ENCODE results near the gene SNX1. TPM values are rescaled to one million over a fixed set of nuclear protein-coding genes. Genes with fewer than 3 reads are reported as not detected.

Gene SNX1
- total and polyA plus RNA-seq, 2 donors (not counting 1 experiment from before 2014, with no cell fraction given) = 87.9 to 152 TPM

- peaks cover 4 to 43% of the 10 kb centered on the region in 2 experiments for H3K36me3 ChIP-seq (replicated peaks in 1 of 2; ENCODE audit: control extremely low read depth in 1 of 2, control insufficient read depth in 1 of 2, extremely low read depth in 1 of 2, insufficient read depth in 2 of 2, low read length in 1 of 2)
- no peak overlapping the region for H3K4me2 ChIP-seq (replicated peaks; ENCODE audit: low read depth, low read length, poor library complexity, severe bottlenecking)
- no peak for ATAC-seq (ENCODE audit: low read depth)
- peaks cover 19% of the 10 kb centered on the region for H3K4me1 Mint-ChIP-seq
- no peak overlapping the region for H3K9ac ChIP-seq (ENCODE audit: low read length)
- DNase-seq = no peak
- WGBS (ENCODE audit: insufficient coverage) = 87% methylated on average over 5 of the region's 6 CpGs
- no peaks in the 10 kb centered on the region for H4K20me1 ChIP-seq (ENCODE audit: control insufficient read depth, insufficient read depth, low read length, poor library complexity, severe bottlenecking)
- peak overlapping the region in 1 of 2 donors; percentile 36 for H3K27ac ChIP-seq (ENCODE audit: low read length in 2 of 2)
- intact Hi-C loops (cut with micrococcal nuclease) = no loop called here
- TF ChIP-seq CTCF (IDR thresholded peaks at IDR 0.05) (no peak), EZH2 (IDR thresholded peaks at IDR 0.05; ENCODE audit: borderline replicate concordance, insufficient read depth, low read depth, low read length, poor library complexity, severe bottlenecking) (no peak)
- no peak overlapping the region for H3K4me3 ChIP-seq (ENCODE audit: control extremely low read depth in 1 of 5, extremely low read depth in 1 of 5, insufficient read depth in 1 of 5, low read depth in 2 of 5, low read length in 4 of 5)
- no peaks in the 10 kb centered on the region for H3K27me3 ChIP-seq (replicated peaks in 1 of 4; ENCODE audit: control extremely low read depth in 1 of 4, control insufficient read depth in 3 of 4, insufficient read depth in 4 of 4, low read length in 3 of 4)
- H3K27ac Mint-ChIP-seq = peak overlapping the region; percentile 56
- peaks cover 7 to 20% of the 10 kb centered on the region in 2 donors for H3K4me1 ChIP-seq (ENCODE audit: control insufficient read depth in 2 of 2, insufficient read depth in 2 of 2, low read length in 2 of 2)
- no peaks in the 10 kb centered on the region for H3K9me3 Mint-ChIP-seq (ENCODE audit: insufficient read depth)
- CTCF ChIA-PET = interaction anchor here (3.0 kb wide), 1 partner anchor 11 kb away, joined by 28 read pairs; no protein-coding TSS in a partner anchor
- POLR2A ChIA-PET = no interaction called here
- no peaks in the 10 kb centered on the region for H3K27me3 Mint-ChIP-seq
- peaks cover 7% of the 10 kb centered on the region for H3K79me2 ChIP-seq (ENCODE audit: control insufficient read depth, insufficient read depth, low read length)
- no peak overlapping the region for H2AFZ ChIP-seq (ENCODE audit: insufficient read depth, low read depth, low read length, poor library complexity, severe bottlenecking)
- no peaks in the 10 kb centered on the region for H3K9me3 ChIP-seq (ENCODE audit: control extremely low read depth in 1 of 3, control insufficient read depth in 2 of 3, insufficient read depth in 1 of 3, low read length in 2 of 3)
- no peak overlapping the region for H3K4me3 Mint-ChIP-seq
Observed at GRCh38 chr15:64143276-64143675, 47.5 kb downstream of the SNX1 start.

GRCh38 chr15:64144192-64144564 is 48.4 kb downstream of the SNX1 start:
- intact Hi-C loops (cut with micrococcal nuclease) = loop anchor here (1.0 kb wide), 1 partner anchor 9 kb away; no protein-coding TSS in a partner anchor
- H3K27ac ChIP-seq (ENCODE audit: low read length in 2 of 2) = peak overlapping the region; percentile 61 to 71
- CTCF ChIA-PET = interaction anchor here (3.0 kb wide), 1 partner anchor 10 kb away, joined by 28 read pairs; no protein-coding TSS in a partner anchor
- peaks cover 7 to 20% of the 10 kb centered on the region in 2 donors for H3K4me1 ChIP-seq (ENCODE audit: control insufficient read depth in 2 of 2, insufficient read depth in 2 of 2, low read length in 2 of 2)
- H2AFZ ChIP-seq (ENCODE audit: insufficient read depth, low read depth, low read length, poor library complexity, severe bottlenecking) = no peak overlapping the region
- H3K9ac ChIP-seq (ENCODE audit: low read length) = no peak overlapping the region
- Mint-ChIP-seq H3K27ac (peak overlapping the region; percentile 91), H3K4me1 (peaks cover 21% of the 10 kb centered on the region), H3K27me3 (no peaks in the 10 kb centered on the region), H3K4me3 (peak overlapping the region; percentile 34), H3K9me3 (ENCODE audit: insufficient read depth) (no peaks in the 10 kb centered on the region)
- WGBS (ENCODE audit: insufficient coverage) = 74% methylated on average over 8 of the region's 8 CpGs
- ATAC-seq (ENCODE audit: low read depth) (peak; percentile 7), DNase-seq (no peak)
- H3K27me3 ChIP-seq (replicated peaks in 1 of 4; ENCODE audit: control extremely low read depth in 1 of 4, control insufficient read depth in 3 of 4, insufficient read depth in 4 of 4, low read length in 3 of 4) = no peaks in the 10 kb centered on the region
- no peaks in the 10 kb centered on the region for H3K9me3 ChIP-seq (ENCODE audit: control extremely low read depth in 1 of 3, control insufficient read depth in 2 of 3, insufficient read depth in 1 of 3, low read length in 2 of 3)
- H3K79me2 ChIP-seq (ENCODE audit: control insufficient read depth, insufficient read depth, low read length) = peaks cover 7% of the 10 kb centered on the region
- no peak overlapping the region for H3K4me3 ChIP-seq (ENCODE audit: control extremely low read depth in 1 of 5, extremely low read depth in 1 of 5, insufficient read depth in 1 of 5, low read depth in 2 of 5, low read length in 4 of 5)
- peak overlapping the region; percentile 17 for H3K4me2 ChIP-seq (replicated peaks; ENCODE audit: low read depth, low read length, poor library complexity, severe bottlenecking)
- TF ChIP-seq EZH2 (IDR thresholded peaks at IDR 0.05; ENCODE audit: borderline replicate concordance, insufficient read depth, low read depth, low read length, poor library complexity, severe bottlenecking) (no peak), CTCF (IDR thresholded peaks at IDR 0.05) (no peak)
- peaks cover 1 to 37% of the 10 kb centered on the region in 2 experiments for H3K36me3 ChIP-seq (replicated peaks in 1 of 2; ENCODE audit: control extremely low read depth in 1 of 2, control insufficient read depth in 1 of 2, extremely low read depth in 1 of 2, insufficient read depth in 2 of 2, low read length in 1 of 2)
- POLR2A ChIA-PET = interaction anchor here (1.2 kb wide), 1 partner anchor 9 kb away, joined by 3 read pairs; no protein-coding TSS in a partner anchor
- H4K20me1 ChIP-seq (ENCODE audit: control insufficient read depth, insufficient read depth, low read length, poor library complexity, severe bottlenecking) = no peaks in the 10 kb centered on the region
